ENCODE results near the gene SV2A. TPM values are rescaled to one million over a fixed set of nuclear protein-coding genes. Genes with fewer than 3 reads are reported as not detected.

SV2A gene
- total RNA-seq, 1 experiment from 2014 or later = 47.1 TPM

GRCh38 chr1:149888247-149888998, 29.2 kb downstream of the SV2A start (continued):
- no peak for TF ChIP-seq ZNF425 (CRISPR knock-in tag; conservative IDR thresholded peaks at IDR 0.05)
- TF ChIP-seq E2F1 (CRISPR knock-in tag; IDR thresholded peaks at IDR 0.05) = no peak
- peak; percentile 81; the same call in 1 of the 2 replicates for TF ChIP-seq ZNF532 (CRISPR knock-in tag; IDR thresholded peaks at IDR 0.05; ENCODE audit: borderline replicate concordance)
- TF ChIP-seq ZSCAN18 (CRISPR knock-in tag; IDR thresholded peaks at IDR 0.05) = no peak
- no peak for TF ChIP-seq MLX (CRISPR knock-in tag; IDR thresholded peaks at IDR 0.05)
- TF ChIP-seq SP1 (CRISPR knock-in tag; conservative IDR thresholded peaks at IDR 0.05) = 0 out of 2 replicates have a peak, but pooled peaks have one; percentile 5
- no peak for TF ChIP-seq ELF4 (CRISPR knock-in tag; IDR thresholded peaks at IDR 0.05; ENCODE audit: low read depth)
- no peak for TF ChIP-seq USF2 (CRISPR knock-in tag; IDR thresholded peaks at IDR 0.05)
- no peak for TF ChIP-seq ATF3 (CRISPR knock-in tag; conservative IDR thresholded peaks at IDR 0.05)
- no peak for TF ChIP-seq ZNF396 (CRISPR knock-in tag; IDR thresholded peaks at IDR 0.05; ENCODE audit: borderline replicate concordance)
- 0 out of 2 replicates have a peak, but pooled peaks have one; percentile 22 for TF ChIP-seq MYBL2 (CRISPR knock-in tag; IDR thresholded peaks at IDR 0.05)
- no peak for TF ChIP-seq SMAD3 (CRISPR knock-in tag; IDR thresholded peaks at IDR 0.05; ENCODE audit: borderline replicate concordance)
- TF ChIP-seq CDX4 (CRISPR knock-in tag; IDR thresholded peaks at IDR 0.05; ENCODE audit: borderline replicate concordance) = no peak
- TF ChIP-seq ZMAT4 (CRISPR knock-in tag; IDR thresholded peaks at IDR 0.05) = no peak
- TF ChIP-seq PREB (CRISPR knock-in tag; IDR thresholded peaks at IDR 0.05; ENCODE audit: borderline replicate concordance) = no peak
- no peak for TF ChIP-seq NFYB (CRISPR knock-in tag; conservative IDR thresholded peaks at IDR 0.05; ENCODE audit: low read depth)
- TF ChIP-seq RELA (CRISPR knock-in tag; IDR thresholded peaks at IDR 0.05; ENCODE audit: borderline replicate concordance) = no peak
- TF ChIP-seq EMX1 (CRISPR knock-in tag; IDR thresholded peaks at IDR 0.05) = no peak
- TF ChIP-seq ZNF423 (CRISPR knock-in tag; IDR thresholded peaks at IDR 0.05) = no peak
- no peak for TF ChIP-seq ATF1 (CRISPR knock-in tag; IDR thresholded peaks at IDR 0.05)
- no peak for TF ChIP-seq ETV6 (CRISPR knock-in tag; IDR thresholded peaks at IDR 0.05)
- no peak for TF ChIP-seq TCF7 (CRISPR knock-in tag; IDR thresholded peaks at IDR 0.05; ENCODE audit: low read depth)
- TF ChIP-seq ZNF317 (CRISPR knock-in tag; IDR thresholded peaks at IDR 0.05; ENCODE audit: borderline replicate concordance, low read depth) = no peak
- TF ChIP-seq ESRRA (CRISPR knock-in tag; IDR thresholded peaks at IDR 0.05; ENCODE audit: borderline replicate concordance) = no peak
- TF ChIP-seq ZNF671 (CRISPR knock-in tag; IDR thresholded peaks at IDR 0.05) = no peak
